ENCODE measurements around the gene LIN9. TPM values are rescaled to one million over a fixed set of nuclear protein-coding genes. Genes with fewer than 3 reads are reported as not detected.

Gene LIN9
- total and polyA plus RNA-seq, 2 of the 8 experiments (the other 6 are each of a cell fraction or from before 2014, with no cell fraction given), result 5.6 to 12.6 TPM

- TF ChIP-seq ATF3 (IDR thresholded peaks at IDR 0.05; ENCODE audit: insufficient read depth, low read depth, low read length) (no peak), RNF2 (IDR thresholded peaks at IDR 0.05; ENCODE audit: borderline replicate concordance, low read depth, low read length, missing control alignments, poor library complexity, severe bottlenecking) (no peak), SP4 (IDR thresholded peaks at IDR 0.05; ENCODE audit: low read length) (no peak), USF2 (IDR thresholded peaks at IDR 0.05; ENCODE audit: low read length) (no peak), TAF1 (IDR thresholded peaks at IDR 0.05; ENCODE audit: low read depth, low read length) (no peak)
Observed at GRCh38 chr1:226287587-226287986, 21.4 kb downstream of the LIN9 start (continued).

All from H1 (cell line).